CD4-positive, alpha-beta T cell (primary cell): ENCODE measurements around the gene ZBTB48. TPM values are rescaled to one million over a fixed set of nuclear protein-coding genes. Genes with fewer than 3 reads are reported as not detected.

ENCODE experiments used
- ATAC-seq: fragments of 200-7000 bp; cut with Tn5 transposase; one replicate; pipeline ENCODE4 v1.10.0; 2022; ENCODE audit warnings: mild to moderate bottlenecking; ENCODE audit not compliant: poor library complexity
- CTCF ChIA-PET: fragments of 350-600 bp; sonication (Branson Sonifier 250); formaldehyde crosslinking; loops from one replicate; lab custom pipeline; 2021; ENCODE audit warnings: antibody characterized with exemption, inconsistent platforms; lab: Charles Lee
- POLR2A ChIA-PET: fragments of 350-600 bp; sonication (Branson Sonifier 250); formaldehyde crosslinking; loops from one replicate; lab custom pipeline; 2021; ENCODE audit warnings: antibody characterized with exemption, inconsistent platforms; lab: Charles Lee
- DNase-seq, 14 experiments: peaks; one replicate each; pipeline ENCODE4 v3.0.0-alpha.2; 2013 to 2020; ENCODE audit warnings: mixed read lengths in 2 of 14
- H3K27ac ChIP-seq, 2 donors: one replicate each; pipeline versions ENCODE4 v1.5.1 to v1.7.0; 2013; ENCODE audit warnings: low read length in 2 of 2, low read depth in 1 of 2, mild to moderate bottlenecking in 1 of 2
- H3K27me3 ChIP-seq, 2 experiments: 1 replicate in 1 of 2; 2 replicates in 1 of 2; pipeline versions ENCODE4 v1.6.1 to v1.7.0; 2013; ENCODE audit warnings: low read length in 2 of 2, control low read depth in 1 of 2, mild to moderate bottlenecking in 1 of 2, moderate library complexity in 1 of 2; ENCODE audit not compliant: insufficient read depth in 2 of 2, control insufficient read depth in 1 of 2
- H3K36me3 ChIP-seq: one replicate; pipeline ENCODE4 v1.6.1; 2013; ENCODE audit warnings: low read length, control low read depth; ENCODE audit not compliant: insufficient read depth
- H3K4me1 ChIP-seq: one replicate; pipeline ENCODE4 v1.6.1; 2013; ENCODE audit warnings: low read length, control low read depth; ENCODE audit not compliant: insufficient read depth
- H3K4me3 ChIP-seq: one replicate; pipeline ENCODE4 v1.5.1; 2013; ENCODE audit warnings: mild to moderate bottlenecking, low read length, moderate library complexity
- H3K9me3 ChIP-seq, 2 experiments: 1 replicate in 1 of 2; 2 replicates in 1 of 2; pipeline versions ENCODE4 v1.6.1 to v1.7.0; 2013; ENCODE audit warnings: low read length in 2 of 2, mild to moderate bottlenecking in 2 of 2, control low read depth in 1 of 2, moderate library complexity in 1 of 2; ENCODE audit not compliant: control insufficient read depth in 1 of 2, insufficient read depth in 1 of 2
- H3K27ac Mint-ChIP-seq: one replicate; pipeline ENCODE4 v1.8.0; 2020; ENCODE audit warnings: mixed read lengths
- H3K27me3 Mint-ChIP-seq: one replicate; pipeline ENCODE4 v1.8.0; 2021; ENCODE audit warnings: mixed read lengths
- H3K36me3 Mint-ChIP-seq: one replicate; pipeline ENCODE4 v1.8.0; 2021; ENCODE audit warnings: low read depth, mixed read lengths
- H3K4me1 Mint-ChIP-seq: one replicate; pipeline ENCODE4 v1.8.0; 2021; ENCODE audit warnings: low read depth, mixed read lengths
- H3K4me3 Mint-ChIP-seq: one replicate; pipeline ENCODE4 v1.8.0; 2020; ENCODE audit warnings: mild to moderate bottlenecking, mixed read lengths
- H3K9me3 Mint-ChIP-seq: one replicate; pipeline ENCODE4 v1.8.0; 2020; ENCODE audit warnings: mixed read lengths
- CTCF ChIP-seq: fragments of 200-600 bp; IDR thresholded peaks from one replicate; pipeline ENCODE4 v1.8.0; 2022; ENCODE audit warnings: antibody characterized with exemption, mild to moderate bottlenecking
- intact Hi-C, 2 experiments: fragments of 100-400 bp; cut with DNase I in 1 of 2; cut with micrococcal nuclease in 1 of 2; formaldehyde crosslinking; loops; one replicate each; pipeline versions ENCODE4 v1.15.1 to v1.9.0; 2023 to 2025; cut with DNase I, micrococcal nuclease
- total RNA-seq, 174 experiments: library from RNA in 2 of 174; stranded (reverse) in 2 of 174; gene quantifications; one replicate each; pipeline ENCODE4 v1.2.3 and lab custom pipeline; 2021 to 2026

ZBTB48 gene
- total RNA-seq, 2 experiments from 2014 or later = 31.4 to 31.7 TPM

GRCh38 chr1:6538956-6539355 is 40.8 kb upstream of the ZBTB48 start:
- DNase-seq (no peak), ATAC-seq (no peak)
- Histone ChIP-seq H3K9me3 (no peaks in the 10 kb centered on the region), H3K27me3 (no peaks in the 10 kb centered on the region), H3K4me1 (peaks cover 5% of the 10 kb centered on the region), H3K27ac (no peak overlapping the region), H3K36me3 (peaks cover 50% of the 10 kb centered on the region), H3K4me3 (no peak overlapping the region)
- no peak overlapping the region for H3K4me3 Mint-ChIP-seq
- TF ChIP-seq CTCF = no peak
- H3K27me3 Mint-ChIP-seq = no peaks in the 10 kb centered on the region
- peaks cover 56% of the 10 kb centered on the region for H3K36me3 Mint-ChIP-seq
- H3K27ac Mint-ChIP-seq = no peak overlapping the region
- ChIA-PET CTCF (no interaction called here), POLR2A (no interaction called here)
- no peaks in the 10 kb centered on the region for H3K9me3 Mint-ChIP-seq
- peaks cover 6% of the 10 kb centered on the region for H3K4me1 Mint-ChIP-seq
- intact Hi-C loops = no loop called here

DNA sequence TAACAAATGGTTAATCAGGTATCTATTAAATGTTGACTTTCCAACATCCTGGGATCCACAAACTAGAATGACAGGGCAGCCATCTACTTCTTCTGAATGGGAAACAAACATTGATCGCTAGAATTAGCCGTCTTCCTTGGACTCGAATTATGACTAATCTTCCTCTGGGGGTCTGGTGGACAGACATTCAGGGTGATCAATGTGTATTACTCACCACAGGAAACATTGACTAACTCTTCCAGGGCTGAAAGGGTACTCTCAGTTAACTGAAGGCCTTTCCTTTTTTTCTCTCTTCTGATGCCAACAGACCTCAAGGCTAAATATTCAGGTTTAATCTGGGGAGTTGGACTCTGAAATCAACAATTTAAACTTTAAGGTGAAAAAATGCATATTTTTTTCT is 35.0 kb upstream of the ZBTB48 start:
- TF ChIP-seq CTCF = no peak
- CTCF ChIA-PET = interaction anchor here (0.9 to 2.2 kb wide), 2 partner anchors 10 to 55 kb away, joined by 5 to 11 read pairs; partner anchors contain the start of genes NOL9 and TAS1R1
- intact Hi-C loops = no loop called here
- Histone ChIP-seq H3K27me3 (no peaks in the 10 kb centered on the region), H3K4me3 (no peak overlapping the region), H3K36me3 (peaks cover 66% of the 10 kb centered on the region), H3K9me3 (no peaks in the 10 kb centered on the region), H3K4me1 (peaks cover 41% of the 10 kb centered on the region), H3K27ac (peak overlapping the region; percentile 26 to 79)
- no peaks in the 10 kb centered on the region for H3K27me3 Mint-ChIP-seq
- peak overlapping the region; percentile 83 for H3K27ac Mint-ChIP-seq
- ATAC-seq (no peak), DNase-seq (no peak)
- no peak overlapping the region for H3K4me3 Mint-ChIP-seq
- H3K9me3 Mint-ChIP-seq = no peaks in the 10 kb centered on the region
- peaks cover 73% of the 10 kb centered on the region for H3K36me3 Mint-ChIP-seq
- POLR2A ChIA-PET = interaction anchor here (0.7 to 1.1 kb wide), 4 partner anchors 9 to 85 kb away, joined by 3 to 11 read pairs (median 3); partner anchors contain the start of genes NOL9 and TAS1R1
- peaks cover 31% of the 10 kb centered on the region for H3K4me1 Mint-ChIP-seq

DNA sequence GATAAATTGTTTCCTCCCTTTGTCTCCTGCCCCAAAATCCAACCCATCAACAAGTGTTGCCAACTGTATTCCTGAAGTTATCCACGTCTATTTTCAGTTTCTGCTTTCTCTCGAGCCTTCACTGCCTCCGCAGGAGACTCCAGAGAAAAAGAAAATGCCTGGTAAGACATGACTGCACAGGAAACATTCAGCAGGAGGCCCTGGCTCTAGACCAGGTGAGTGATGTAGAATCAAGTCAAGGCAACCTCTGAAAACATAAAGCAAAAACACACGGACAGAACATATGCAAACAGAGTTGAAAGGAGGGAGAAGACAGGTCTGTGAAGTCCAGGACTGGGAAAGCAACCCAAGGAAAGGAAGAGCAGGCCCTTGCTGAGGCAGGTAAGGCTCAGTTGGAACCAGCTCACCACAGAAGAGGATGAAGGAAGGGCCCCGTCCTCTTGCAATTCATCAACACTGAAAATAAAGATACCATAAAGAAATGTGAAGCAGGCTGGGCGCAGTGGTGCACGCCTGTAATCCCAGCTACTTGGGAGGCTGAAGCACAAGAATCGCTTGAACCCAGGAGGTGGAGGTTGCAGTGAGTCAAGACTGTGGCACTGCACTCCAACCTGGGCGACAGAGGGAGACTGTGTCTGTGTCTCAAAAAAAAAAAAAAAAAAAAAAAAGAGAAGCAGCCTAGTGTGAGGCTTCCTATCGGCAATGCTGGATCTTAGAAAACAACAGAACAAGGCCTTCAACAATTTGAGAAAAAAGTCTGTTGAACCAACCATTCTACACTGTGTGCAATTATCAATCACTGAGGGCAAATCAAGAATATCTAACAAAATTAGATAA is 34.3 kb upstream of the ZBTB48 start:
- Histone ChIP-seq H3K27me3 (no peaks in the 10 kb centered on the region), H3K27ac (peak overlapping the region; percentile 26 to 79), H3K4me1 (peaks cover 41% of the 10 kb centered on the region), H3K4me3 (peak overlapping the region; percentile 11), H3K9me3 (no peaks in the 10 kb centered on the region), H3K36me3 (peaks cover 71% of the 10 kb centered on the region)
- intact Hi-C loops = no loop called here
- CTCF ChIA-PET = interaction anchor here (0.9 to 2.2 kb wide), 2 partner anchors 9 to 56 kb away, joined by 5 to 11 read pairs; partner anchors contain the start of genes NOL9 and TAS1R1
- Mint-ChIP-seq H3K4me1 (peaks cover 31% of the 10 kb centered on the region), H3K4me3 (peak overlapping the region; percentile 49), H3K27ac (peak overlapping the region; percentile 83), H3K27me3 (no peaks in the 10 kb centered on the region), H3K36me3 (peaks cover 76% of the 10 kb centered on the region), H3K9me3 (no peaks in the 10 kb centered on the region)
- ATAC-seq (peak; percentile 81), DNase-seq (peak in 8 of 14 experiments; percentile 10 to 54 (median 30))
- no peak for TF ChIP-seq CTCF
- POLR2A ChIA-PET = interaction anchor here (0.7 to 1.2 kb wide), 5 partner anchors 9 to 86 kb away, joined by 3 to 11 read pairs (median 3); partner anchors contain the start of genes NOL9 and TAS1R1
